Endothelial cell of umbilical vein (primary cell): Measurements from ENCODE around the gene RANBP17. TPM values are rescaled to one million over a fixed set of nuclear protein-coding genes. Genes with fewer than 3 reads are reported as not detected.

ENCODE experiments used
- BruUV-seq: library from RNA; stranded (reverse); fragments of 400-500 nt; replicated peaks from 2 replicates; lab custom pipeline; 2021; lab: Mats Ljungman, UMichigan
- CTCF ChIA-PET: fragments of 300-600, 350-600 bp; sonication (Branson Sonifier 250); formaldehyde crosslinking; loops from one replicate; lab custom pipeline; 2021; ENCODE audit warnings: antibody characterized with exemption, inconsistent platforms; lab: Charles Lee
- POLR2A ChIA-PET: fragments of 300-600, 350-600 bp; sonication (Branson Sonifier 250); formaldehyde crosslinking; loops from one replicate; lab custom pipeline; 2021; ENCODE audit warnings: antibody characterized with exemption, inconsistent platforms; lab: Charles Lee
- DNase-seq: peaks from one replicate; pipeline ENCODE4 v3.0.0-alpha.2; 2011; ENCODE audit warnings: low read depth, low spot score
- FAIRE-seq: peaks from 2 replicates; lab custom pipeline; 2011; peaks lifted over from hg19 to GRCh38; lab: Jason Lieb, UNC
- H2AFZ ChIP-seq: 2 replicates; pipeline ENCODE4 v1.6.0; 2012; ENCODE audit warnings: low read depth, low read length, control low read depth, inconsistent platforms
- H3K27ac ChIP-seq: 2 replicates; pipeline ENCODE4 v1.5.1; 2011; ENCODE audit warnings: low read depth, mild to moderate bottlenecking, control low read depth, low read length, moderate library complexity; ENCODE audit not compliant: insufficient read depth
- H3K27me3 ChIP-seq, 2 experiments: 2 replicates each; pipeline versions ENCODE4 v1.6.0 to v1.6.1; 2011; ENCODE audit warnings: low read length in 2 of 2, mixed read lengths in 1 of 2; ENCODE audit not compliant: control insufficient read depth in 2 of 2, insufficient read depth in 2 of 2
- H3K36me3 ChIP-seq, 2 experiments: 2 replicates in 1 of 2; 3 replicates in 1 of 2; pipeline ENCODE4 v1.5.1; 2011; ENCODE audit warnings: low read length in 2 of 2, mild to moderate bottlenecking in 1 of 2, moderate library complexity in 1 of 2; ENCODE audit not compliant: control insufficient read depth in 2 of 2, insufficient read depth in 2 of 2; ENCODE audit errors: extremely low read depth in 1 of 2
- H3K4me1 ChIP-seq: 3 replicates; pipeline ENCODE4 v1.5.1; 2011; ENCODE audit warnings: mild to moderate bottlenecking, low read length; ENCODE audit not compliant: control insufficient read depth, insufficient read depth; ENCODE audit errors: extremely low read depth
- H3K4me2 ChIP-seq: 2 replicates; pipeline ENCODE4 v1.6.1; 2011; ENCODE audit warnings: low read length, control low read depth, mixed read lengths; ENCODE audit not compliant: insufficient read depth
- H3K4me3 ChIP-seq, 3 experiments: fragments of 200-600 bp in 1 of 3; sonication (generic), shearing (Covaris generic) in 1 of 3; replicated peaks in 1 of 3; 2 replicates each; pipeline ENCODE4 v1.5.1; 2011 to 2016; ENCODE audit warnings: control low read depth in 3 of 3, low read length in 3 of 3, mild to moderate bottlenecking in 2 of 3, inconsistent platforms in 1 of 3, low read depth in 1 of 3, moderate library complexity in 1 of 3; ENCODE audit not compliant: insufficient read depth in 1 of 3
- H3K79me2 ChIP-seq: 2 replicates; pipeline ENCODE4 v1.6.0; 2012; ENCODE audit warnings: low read length, inconsistent platforms; ENCODE audit not compliant: control insufficient read depth, insufficient read depth
- H3K9ac ChIP-seq: replicated peaks from 2 replicates; pipeline ENCODE3; 2011; ENCODE audit warnings: low read length, control low read depth; ENCODE audit not compliant: insufficient read depth; ENCODE audit errors: extremely low read depth
- H3K9me1 ChIP-seq: replicated peaks from 3 replicates; pipeline ENCODE4 v1.6.0; 2011; ENCODE audit warnings: mild to moderate bottlenecking, low read length; ENCODE audit not compliant: control insufficient read depth, insufficient read depth; ENCODE audit errors: extremely low read depth
- H3K9me3 ChIP-seq: replicated peaks from 2 replicates; pipeline ENCODE4 v1.5.1; 2012; ENCODE audit warnings: low read length, inconsistent platforms; ENCODE audit not compliant: control insufficient read depth, insufficient read depth
- H4K20me1 ChIP-seq: replicated peaks from 2 replicates; pipeline ENCODE3; 2011; ENCODE audit warnings: mild to moderate bottlenecking, low read length; ENCODE audit not compliant: control insufficient read depth, insufficient read depth; ENCODE audit errors: extremely low read depth
- CTCF ChIP-seq, 2 donors: IDR thresholded peaks; 1 replicate in 1 of 2; 2 replicates in 1 of 2; pipeline ENCODE4 v1.5.1; 2011; ENCODE audit warnings: low read length in 2 of 2, mild to moderate bottlenecking in 2 of 2, moderate library complexity in 2 of 2, control low read depth in 1 of 2, inconsistent platforms in 1 of 2, low read depth in 1 of 2; ENCODE audit not compliant: insufficient read depth in 1 of 2; ENCODE audit errors: extremely low read depth in 1 of 2
- EZH2 ChIP-seq: IDR thresholded peaks from 2 replicates; pipeline ENCODE4 v1.6.1; 2012; ENCODE audit warnings: borderline replicate concordance, low read depth, mild to moderate bottlenecking, moderate library complexity, low read length, inconsistent platforms; ENCODE audit not compliant: severe bottlenecking
- FOS ChIP-seq: IDR thresholded peaks from 2 replicates; pipeline ENCODE4 v1.6.1; 2011; ENCODE audit warnings: mild to moderate bottlenecking, low read length, moderate library complexity, borderline replicate concordance; ENCODE audit not compliant: insufficient read depth
- GATA2 ChIP-seq: IDR thresholded peaks from 2 replicates; pipeline ENCODE4 v1.7.0; 2011; ENCODE audit warnings: low read depth, mild to moderate bottlenecking, moderate library complexity, mixed read lengths, low read length; ENCODE audit not compliant: insufficient read length, insufficient read depth
- JUN ChIP-seq: IDR thresholded peaks from 2 replicates; pipeline ENCODE4 v1.6.1; 2011; ENCODE audit warnings: borderline replicate concordance, low read depth; ENCODE audit not compliant: insufficient read length, insufficient read depth
- MAX ChIP-seq: IDR thresholded peaks from 2 replicates; pipeline ENCODE4 v1.6.1; 2011; ENCODE audit not compliant: insufficient read depth, insufficient read length
- MYC ChIP-seq: IDR thresholded peaks from one replicate; pipeline ENCODE4 v1.6.1; 2011; ENCODE audit warnings: mild to moderate bottlenecking, low read depth, low read length
- POLR2A ChIP-seq: IDR thresholded peaks from 2 replicates; pipeline ENCODE4 v1.6.1; 2012; ENCODE audit warnings: low read depth, mild to moderate bottlenecking, control low read depth, low read length
- POLR2AphosphoS5 ChIP-seq: IDR thresholded peaks from 2 replicates; pipeline ENCODE4 v1.6.1; 2012; ENCODE audit warnings: low read depth, mild to moderate bottlenecking, control low read depth, low read length, moderate library complexity; ENCODE audit not compliant: insufficient read depth
- dilution Hi-C: fragments of 300-500 bp; cut with MboI; formaldehyde crosslinking; loops from one replicate; pipeline ENCODE4 v1.15.0; 2019; ENCODE audit warnings: low sequenced_read_pairs; ENCODE audit not compliant: extremely low pct_ligation_motif_present
- intact Hi-C: fragments of 100-400 bp; cut with micrococcal nuclease; formaldehyde crosslinking; loops from one replicate; pipeline ENCODE4 v1.10.0; 2022
- polyA plus RNA-seq, 4 experiments: library from polyadenylated mRNA; depleted of rRNA in 3 of 4; stranded (reverse) in 3 of 4; unstranded in 1 of 4; fragments of >200 nt; gene quantifications; 2 replicates each; pipeline versions ENCODE4 v1.2.1 to v1.2.3, GENCODE V29; 2011 to 2012; ENCODE audit warnings: missing spikeins in 1 of 4
- total RNA-seq: library from RNA; stranded (reverse); gene quantifications from 2 replicates; pipeline ENCODE4 v1.2.3, GENCODE V29; 2021

RANBP17 gene
- total and polyA plus RNA-seq, 2 donors (not counting 3 experiments of a cell fraction or from before 2014, with no cell fraction given): 5.6 to 13.6 TPM

GRCh38 chr5:171121638-171122037, 259.8 kb downstream of the RANBP17 start:
- FAIRE-seq (no peak), DNase-seq (no peak)
- Histone ChIP-seq H3K4me2 (no peak overlapping the region), H3K9me3 (no peaks in the 10 kb centered on the region), H4K20me1 (no peaks in the 10 kb centered on the region), H3K36me3 (no peaks in the 10 kb centered on the region), H3K27me3 (no peaks in the 10 kb centered on the region), H3K79me2 (no peaks in the 10 kb centered on the region), H3K4me3 (no peak overlapping the region), H3K27ac (no peak overlapping the region), H3K9ac (no peak overlapping the region), H3K4me1 (no peaks in the 10 kb centered on the region), H2AFZ (no peak overlapping the region), H3K9me1 (no peaks in the 10 kb centered on the region)
- POLR2A ChIA-PET: no interaction called here
- intact Hi-C loops (no loop called here), dilution Hi-C loops (no loop called here)
- CTCF ChIA-PET: interaction anchor here (1.8 kb wide), 1 partner anchor 51 kb away, joined by 4 read pairs; no protein-coding TSS in a partner anchor
- BruUV-seq: no TSS peak
- TF ChIP-seq MYC: no peak
- no peak for TF ChIP-seq FOS
- TF ChIP-seq POLR2AphosphoS5: no peak
- TF ChIP-seq EZH2: no peak
- no peak for TF ChIP-seq JUN
- TF ChIP-seq CTCF (IDR thresholded peaks at IDR 0.05; ENCODE audit: extremely low read depth in 1 of 2, insufficient read depth in 1 of 2, low read depth in 1 of 2, low read length in 2 of 2): no peak
- TF ChIP-seq POLR2A: no peak
- no peak for TF ChIP-seq MAX
- no peak for TF ChIP-seq GATA2
